ENCODE measurements around the gene PRICKLE4.

PRICKLE4 gene

GRCh38 chr6:41744236-41744787 lies 36.3 kb upstream of the PRICKLE4 start:
- H3K4me1 Mint-ChIP-seq = peaks cover 6% of the 10 kb centered on the region
- H3K4me3 Mint-ChIP-seq = no peak overlapping the region
- no peaks in the 10 kb centered on the region for H3K36me3 Mint-ChIP-seq (ENCODE audit: low read depth)
- TF ChIP-seq CTCF (IDR thresholded peaks at IDR 0.05; ENCODE audit: unreplicated experiment in 3 of 3) = no peak
- no peaks in the 10 kb centered on the region for H3K9me3 Mint-ChIP-seq
- H3K27me3 Mint-ChIP-seq (ENCODE audit: low read depth) = no peaks in the 10 kb centered on the region
- no peak overlapping the region for H3K27ac Mint-ChIP-seq

GRCh38 chr6:41746107-41746506 lies 34.5 kb upstream of the PRICKLE4 start:
- peaks cover 6% of the 10 kb centered on the region for H3K4me1 Mint-ChIP-seq
- no peak overlapping the region for H3K27ac Mint-ChIP-seq

GRCh38 chr6:41747256-41748101 lies 33.1 kb upstream of the PRICKLE4 start, which contains the start of gene PGC:
PGC (minus strand) TSS chr6:41747397; CDS start chr6:41747334, 63 bp downstream.
- no peak for TF ChIP-seq CTCF (IDR thresholded peaks at IDR 0.05; ENCODE audit: unreplicated experiment in 3 of 3)
- Mint-ChIP-seq H3K27ac (no peak within 1 kb of the TSS), H3K4me1 (no peaks in the 10 kb centered on the region), H3K4me3 (no peak within 1 kb of the TSS), H3K27me3 (ENCODE audit: low read depth) (peaks cover 3% of the 10 kb centered on the region), H3K9me3 (no peaks in the 10 kb centered on the region), H3K36me3 (ENCODE audit: low read depth) (no peaks in the 10 kb centered on the region)

More at GRCh38 chr6:41746107-41746506, 34.5 kb upstream of the PRICKLE4 start:
- H3K27me3 Mint-ChIP-seq (ENCODE audit: low read depth) = no peaks in the 10 kb centered on the region
- H3K36me3 Mint-ChIP-seq (ENCODE audit: low read depth) = no peaks in the 10 kb centered on the region
- no peak for TF ChIP-seq CTCF (IDR thresholded peaks at IDR 0.05; ENCODE audit: unreplicated experiment in 3 of 3)
- no peak overlapping the region for H3K4me3 Mint-ChIP-seq
- H3K9me3 Mint-ChIP-seq = no peaks in the 10 kb centered on the region

- H3K4me1 Mint-ChIP-seq = no peaks in the 10 kb centered on the region
- no peaks in the 10 kb centered on the region for H3K36me3 Mint-ChIP-seq (ENCODE audit: low read depth)
- H3K27me3 Mint-ChIP-seq (ENCODE audit: low read depth) = peaks cover 3% of the 10 kb centered on the region
- no peaks in the 10 kb centered on the region for H3K9me3 Mint-ChIP-seq
- TF ChIP-seq CTCF (IDR thresholded peaks at IDR 0.05; ENCODE audit: unreplicated experiment in 3 of 3) = no peak
- no peak overlapping the region for H3K4me3 Mint-ChIP-seq
- no peak overlapping the region for H3K27ac Mint-ChIP-seq
Observed at GRCh38 chr6:41748102-41748477, 32.5 kb upstream of the PRICKLE4 start.

GRCh38 chr6:41748542-41748941 lies 32.0 kb upstream of the PRICKLE4 start:
- Mint-ChIP-seq H3K36me3 (ENCODE audit: low read depth) (no peaks in the 10 kb centered on the region), H3K9me3 (no peaks in the 10 kb centered on the region), H3K4me3 (no peak overlapping the region), H3K27ac (no peak overlapping the region), H3K4me1 (no peaks in the 10 kb centered on the region), H3K27me3 (ENCODE audit: low read depth) (peaks cover 3% of the 10 kb centered on the region)
- no peak for TF ChIP-seq CTCF (IDR thresholded peaks at IDR 0.05; ENCODE audit: unreplicated experiment in 3 of 3)

All from nephron (organoid).